GM12891 (cell line): Measurements from ENCODE around the gene LTB.

ENCODE experiments used
- POLR2A ChIP-seq: IDR thresholded peaks from 2 replicates; pipeline ENCODE4 v1.6.1; 2011; ENCODE audit warnings: low read depth, low read length, control low read depth
- TAF1 ChIP-seq: IDR thresholded peaks from 2 replicates; pipeline ENCODE4 v1.6.1; 2011; ENCODE audit warnings: low read depth, low read length, control low read depth

DNA sequence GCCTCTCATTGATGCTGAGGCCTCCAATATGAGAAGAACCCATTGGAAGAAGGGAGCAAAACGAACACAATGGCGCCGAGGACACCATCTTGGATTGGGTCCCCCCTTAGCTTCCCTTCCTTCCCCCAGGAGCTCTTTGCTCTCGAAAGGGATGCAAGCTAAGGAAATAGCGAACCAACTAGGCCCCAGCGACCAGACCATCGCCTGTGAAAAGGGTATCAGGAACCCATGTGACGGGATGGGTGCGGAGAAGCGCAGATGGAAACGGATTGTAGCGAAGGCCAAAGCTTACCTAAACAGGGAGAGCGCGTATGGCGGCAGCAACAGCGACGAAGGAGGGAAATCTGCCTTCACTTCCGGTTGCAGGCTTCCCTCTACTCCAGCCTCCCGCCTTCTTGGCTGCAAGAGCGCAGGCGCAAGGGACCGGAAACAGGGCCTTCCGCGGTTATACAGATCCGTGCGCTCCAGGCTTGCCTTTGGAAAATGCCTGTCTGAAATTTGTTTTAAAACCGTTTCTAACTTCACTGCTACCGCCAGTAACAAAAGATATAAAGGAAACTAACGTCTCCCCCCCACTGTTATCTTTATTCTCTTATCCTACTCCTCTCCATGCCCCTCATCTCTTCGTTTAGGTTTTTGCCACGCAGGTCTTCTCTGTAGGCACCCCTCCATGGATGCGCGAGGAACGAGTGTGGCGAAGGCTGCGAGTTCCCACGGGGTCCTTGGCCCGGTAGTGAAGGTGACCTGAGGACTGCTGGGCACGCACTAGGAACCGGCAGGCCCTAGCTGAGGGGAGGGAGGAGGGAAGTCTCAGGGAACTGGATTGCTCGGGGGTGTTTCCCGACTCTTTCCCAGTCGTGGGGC lies 40.3 kb downstream of the LTB start, which contains the start of gene DDX39B:
- TF ChIP-seq TAF1 = peak; percentile 100
- TF ChIP-seq POLR2A = peak; percentile 97
